TTC549 (cell line): ENCODE measurements around the gene STK10.

ENCODE experiments used
- FAIRE-seq: peaks from 2 replicates; lab custom pipeline; 2012; peaks lifted over from hg19 to GRCh38; lab: Jason Lieb, UNC

The STK10 gene

GRCh38 chr5:172007175-172008110, 180.6 kb downstream of the STK10 start:
- FAIRE-seq = no peak

- no peak for FAIRE-seq
Observed at GRCh38 chr5:172006321-172007174, 181.5 kb downstream of the STK10 start, which contains the start of gene FBXW11. TSS of gene FBXW11 (minus strand) at chr5:172006638. CDS start at chr5:172006502, 136 bp downstream.

- FAIRE-seq = no peak
Observed at GRCh38 chr5:172005708-172006320, 182.2 kb downstream of the STK10 start.

GRCh38 chr5:172004824-172005237, 183.2 kb downstream of the STK10 start:
- no peak for FAIRE-seq

GRCh38 chr5:172003746-172004145, 184.3 kb downstream of the STK10 start:
- FAIRE-seq = no peak

GRCh38 chr5:172002840-172003512, 185.0 kb downstream of the STK10 start:
- no peak for FAIRE-seq

- no peak for FAIRE-seq
Observed at GRCh38 chr5:172002310-172002709, 185.7 kb downstream of the STK10 start.

- no peak for FAIRE-seq
Observed at GRCh38 chr5:171999877-172000276, 188.1 kb downstream of the STK10 start.

GRCh38 chr5:171999100-171999499, 188.9 kb downstream of the STK10 start:
- no peak for FAIRE-seq

- FAIRE-seq = no peak
Observed at GRCh38 chr5:171997011-171997410, 191.0 kb downstream of the STK10 start.

- FAIRE-seq = no peak
Observed at GRCh38 chr5:171992813-171993212, 195.2 kb downstream of the STK10 start.

- FAIRE-seq = no peak
Observed at GRCh38 chr5:171992305-171992704, 195.7 kb downstream of the STK10 start.
